ENCODE results near the gene SERPINB1. TPM values are rescaled to one million over a fixed set of nuclear protein-coding genes. Genes with fewer than 3 reads are reported as not detected.

Gene SERPINB1
- total and polyA plus RNA-seq, 9 of the 15 experiments (the other 6 are each of a cell fraction or from before 2014, with no cell fraction given) = 33.9 to 108 (median 63.8) TPM

GRCh38 chr6:2827142-2827541 lies 14.5 kb downstream of the SERPINB1 start:
- BruUV-seq (replicated peaks) = no TSS peak
- ChIA-PET POLR2A (interaction anchor here (0.9 to 4.7 kb wide), 4 partner anchors 10 to 31 kb away, joined by 3 to 52 read pairs (median 3); partner anchors contain the start of gene SERPINB1), CTCF (ENCODE audit: low intra/inter-chr PET ratio) (no interaction called here)
- Histone ChIP-seq H3K9me3 (replicated peaks; ENCODE audit: control insufficient read depth, insufficient read depth, low read depth, low read length) (no peaks in the 10 kb centered on the region), H3K9me1 (ENCODE audit: control insufficient read depth, insufficient read depth, low read length) (no peaks in the 10 kb centered on the region), H3K27me3 (ENCODE audit: control insufficient read depth in 2 of 2, insufficient read depth in 2 of 2, low read length in 2 of 2) (no peaks in the 10 kb centered on the region), H3K36me3 (ENCODE audit: control insufficient read depth, insufficient read depth, low read length) (no peaks in the 10 kb centered on the region), H3K4me1 (replicated peaks in 1 of 2; ENCODE audit: control insufficient read depth in 2 of 2, insufficient read depth in 2 of 2, low read length in 2 of 2) (no peaks in the 10 kb centered on the region), H4K20me1 (replicated peaks; ENCODE audit: control insufficient read depth, insufficient read depth, low read length) (no peaks in the 10 kb centered on the region), H3K27ac (ENCODE audit: extremely low read depth, low read depth, low read length) (no peak overlapping the region), H2AFZ (ENCODE audit: low read depth, low read length) (no peak overlapping the region), H3K4me2 (ENCODE audit: insufficient read depth, low read length) (no peak overlapping the region), H3K9ac (ENCODE audit: insufficient read depth in 1 of 2, low read depth in 2 of 2, low read length in 2 of 2) (no peak overlapping the region), H3K4me3 (no peak overlapping the region), H3K79me2 (ENCODE audit: control insufficient read depth, insufficient read depth, low read length) (no peaks in the 10 kb centered on the region)
- WGBS (ENCODE audit: insufficient coverage, low coverage, missing lambda C conversion rate) = 56% methylated on average over 6 of the region's 6 CpGs
- ATAC-seq (no peak), FAIRE-seq (no peak), DNase-seq (ENCODE audit: extremely low read depth in 1 of 4, low spot score in 3 of 4) (no peak)
- in situ Hi-C loops (cut with MboI) (no loop called here), intact Hi-C loops (cut with micrococcal nuclease) (no loop called here)
- TF ChIP-seq HDAC1 (IDR thresholded peaks at IDR 0.05) (no peak), ZFP30 (CRISPR knock-in tag; IDR thresholded peaks at IDR 0.05; ENCODE audit: borderline replicate concordance) (no peak), ZNF175 (CRISPR knock-in tag; IDR thresholded peaks at IDR 0.05; ENCODE audit: low read depth) (no peak), EP300 (IDR thresholded peaks at IDR 0.05; ENCODE audit: low read length) (no peak), DEAF1 (CRISPR knock-in tag; IDR thresholded peaks at IDR 0.05) (no peak), FOXA1 (IDR thresholded peaks at IDR 0.05; ENCODE audit: borderline replicate concordance) (no peak), NFIX (CRISPR knock-in tag; IDR thresholded peaks at IDR 0.05; ENCODE audit: low read depth) (no peak)
